Right renal cortex interstitium (tissue), 3 donors: Measurements from ENCODE around the gene NBPF3. TPM values are rescaled to one million over a fixed set of nuclear protein-coding genes. Genes with fewer than 3 reads are reported as not detected.
"Not testable (repeated sequence)": the region's sequence is repeated elsewhere in the genome, so short reads cannot be mapped to it uniquely, and the experiment has no call there.

Experiments used
- DNase-seq, 3 donors: peaks; one replicate each; pipeline ENCODE4 v3.0.0-alpha.2; 2013; ENCODE audit warnings: low read depth in 3 of 3, low spot score in 2 of 3
- polyA plus RNA-seq, 3 donors: library from polyadenylated mRNA; unstranded; fragments of 120-200 nt; gene quantifications; one replicate each; pipeline ENCODE4 v1.2.1, GENCODE V29; 2013; ENCODE audit not compliant: insufficient read length in 3 of 3

The NBPF3 gene
- polyA plus RNA-seq, 3 donors: 16.9 to 21.2 (median 17.9) TPM

- DNase-seq: no peak
Measured at GRCh38 chr1:21511579-21512522, 71.9 kb downstream of the NBPF3 start.

DNA sequence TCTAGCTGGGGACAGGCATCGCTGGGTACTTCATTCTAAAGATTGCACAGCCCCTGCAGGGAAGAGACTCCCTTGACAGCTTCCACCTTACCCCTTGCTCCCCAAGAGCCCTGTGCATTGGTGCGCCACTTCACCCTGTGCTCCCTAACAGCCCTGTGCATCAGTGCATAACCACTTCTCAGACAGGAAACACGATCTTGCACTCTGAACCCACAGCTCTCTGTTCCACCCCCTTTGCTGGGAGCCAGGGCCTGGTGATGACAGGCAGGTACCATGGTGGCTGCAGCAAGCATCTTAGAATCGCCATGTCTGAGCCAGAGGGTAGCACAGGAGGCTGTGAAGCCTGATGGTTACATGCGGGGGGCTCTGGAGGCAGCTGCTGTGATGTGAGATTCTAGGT lies 74.3 kb downstream of the NBPF3 start:
- DNase-seq: no peak

GRCh38 chr1:21517161-21517589 lies 77.2 kb downstream of the NBPF3 start:
- no peak for DNase-seq

DNA sequence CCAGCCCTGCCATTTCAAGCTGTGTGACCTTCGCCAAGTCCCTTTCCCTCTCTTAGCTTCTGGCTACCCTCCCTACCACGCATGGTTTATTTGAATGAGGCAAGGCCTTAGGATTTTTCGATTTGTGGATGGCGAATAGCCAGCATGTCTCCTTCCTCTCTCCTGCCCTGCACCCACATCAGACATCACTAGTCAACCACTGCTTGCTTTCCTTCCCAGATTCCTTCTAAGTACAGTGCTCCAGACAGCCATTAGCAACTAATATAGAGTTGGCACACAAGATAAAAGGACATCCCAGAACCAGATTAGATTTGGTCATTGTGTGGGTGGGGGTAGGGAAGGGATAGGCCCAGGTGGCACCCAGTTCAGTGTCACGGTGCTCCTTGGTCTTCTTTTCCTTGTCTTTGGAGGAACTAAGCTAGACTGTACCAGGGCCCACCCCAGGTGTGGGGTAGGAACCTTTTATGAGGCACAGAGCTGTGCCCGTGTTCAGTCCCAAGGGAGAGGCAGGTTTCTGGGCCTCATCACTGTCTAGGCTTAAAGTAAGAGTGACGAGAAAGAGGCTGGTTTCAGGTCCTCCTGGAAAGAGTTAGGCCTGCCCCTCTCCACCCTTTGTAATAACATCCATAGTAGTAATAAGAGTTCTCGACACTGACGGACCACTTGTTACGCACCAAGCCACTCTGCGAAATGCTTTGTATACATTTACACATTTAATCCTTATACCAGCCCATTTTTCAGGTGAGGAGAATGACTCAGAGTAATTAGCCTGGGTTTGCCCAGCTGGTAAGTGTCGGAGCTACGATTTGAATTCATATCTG lies 77.9 kb downstream of the NBPF3 start:
- no peak for DNase-seq

GRCh38 chr1:21518774-21519455 lies 79.0 kb downstream of the NBPF3 start:
- DNase-seq: no peak

DNA sequence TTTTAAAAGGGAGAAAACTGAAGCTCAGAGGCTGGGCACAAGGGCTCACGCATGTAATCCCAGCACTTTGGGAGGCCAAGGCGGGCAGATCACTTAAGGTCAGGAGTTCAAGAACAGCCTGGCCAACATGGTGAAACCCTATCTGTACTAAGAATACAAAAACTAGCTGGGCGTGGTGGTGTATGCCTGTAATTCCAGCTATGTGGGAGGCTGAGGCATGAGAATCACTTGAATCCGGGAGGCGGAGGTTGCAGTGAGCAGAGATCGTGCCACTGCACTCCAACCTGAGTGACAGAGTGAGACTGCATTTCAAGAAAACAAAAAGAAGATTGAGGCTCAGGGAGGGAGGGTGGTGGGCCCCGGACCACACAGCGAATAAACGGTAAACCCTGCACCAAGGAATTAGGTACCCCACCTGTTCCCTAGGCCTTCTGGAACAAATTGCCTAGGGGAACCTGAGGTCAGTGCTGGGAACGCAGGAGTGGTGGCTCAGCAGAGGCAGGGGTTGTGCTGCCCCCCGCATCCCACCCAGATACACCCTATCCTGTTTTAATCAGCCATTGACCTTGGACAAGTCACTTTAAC lies 79.6 kb downstream of the NBPF3 start:
- DNase-seq: not testable (repeated sequence)

- DNase-seq: no peak
Measured at GRCh38 chr1:21520899-21521716, 81.2 kb downstream of the NBPF3 start.

DNA sequence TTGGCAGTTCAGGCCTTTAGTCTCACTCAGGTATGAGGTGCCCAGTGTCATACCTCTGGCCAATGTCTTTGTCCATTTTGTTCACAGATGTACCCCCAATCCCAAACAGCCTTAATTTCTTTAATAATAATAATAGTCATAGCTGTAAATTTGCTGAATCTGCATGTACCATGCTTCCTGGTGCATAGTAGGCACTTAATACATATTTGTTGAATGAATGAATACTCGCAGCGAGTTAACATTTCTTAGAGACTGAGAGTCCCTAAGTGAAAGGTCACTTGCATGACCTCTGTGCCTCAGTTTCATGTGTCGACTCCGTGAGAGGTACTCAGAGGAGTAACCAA lies 81.8 kb downstream of the NBPF3 start:
- no peak for DNase-seq

- no peak for DNase-seq
Measured at GRCh38 chr1:21522525-21523038, 82.6 kb downstream of the NBPF3 start.

DNA sequence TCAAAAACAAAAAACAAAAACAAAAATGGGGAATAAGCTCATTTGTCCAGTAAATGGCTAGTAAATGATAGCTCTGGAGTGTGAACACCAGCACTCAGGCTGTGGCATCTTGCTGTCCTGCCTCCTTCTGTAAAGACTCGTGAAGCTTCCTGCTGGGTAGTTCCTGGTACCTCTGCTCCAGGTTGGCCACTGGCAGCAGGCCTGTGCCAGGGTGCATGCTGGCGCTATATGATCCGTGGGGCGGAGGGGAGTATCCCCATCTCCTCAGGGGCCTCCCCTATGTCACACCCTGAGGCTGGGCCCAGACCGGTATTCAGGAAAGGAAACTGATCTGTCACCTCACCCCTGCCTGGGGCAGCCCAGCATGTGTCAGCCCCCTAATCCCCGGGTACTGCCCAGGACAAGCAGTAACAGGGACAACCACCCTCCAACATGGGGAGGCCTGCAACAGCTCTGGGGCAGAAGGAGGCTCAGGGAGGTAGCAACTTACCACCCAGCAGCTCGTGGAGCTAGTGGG lies 83.4 kb downstream of the NBPF3 start:
- DNase-seq: no peak

GRCh38 chr1:21524220-21524619 lies 84.3 kb downstream of the NBPF3 start:
- DNase-seq: no peak

- no peak for DNase-seq
Measured at GRCh38 chr1:21524686-21525339, 84.9 kb downstream of the NBPF3 start.

DNA sequence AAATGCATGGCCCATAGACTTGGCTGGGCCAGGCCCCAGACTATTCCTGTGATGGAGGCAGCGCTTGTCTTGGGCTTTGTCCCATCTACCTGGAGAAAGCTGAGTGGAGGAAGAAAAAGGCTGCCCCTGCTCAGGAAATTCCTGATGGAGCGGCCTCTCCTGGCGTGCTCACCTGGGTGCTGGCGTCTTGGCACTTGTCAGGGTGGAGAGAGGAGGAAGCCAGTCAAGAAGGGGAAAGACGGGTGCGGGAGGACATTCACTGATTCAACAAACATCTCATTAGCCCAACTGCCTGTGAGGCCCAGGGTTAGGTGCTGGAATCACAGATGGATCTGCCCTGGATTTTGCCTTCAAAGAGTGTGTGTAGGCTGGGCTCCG lies 85.4 kb downstream of the NBPF3 start:
- DNase-seq: no peak

DNA sequence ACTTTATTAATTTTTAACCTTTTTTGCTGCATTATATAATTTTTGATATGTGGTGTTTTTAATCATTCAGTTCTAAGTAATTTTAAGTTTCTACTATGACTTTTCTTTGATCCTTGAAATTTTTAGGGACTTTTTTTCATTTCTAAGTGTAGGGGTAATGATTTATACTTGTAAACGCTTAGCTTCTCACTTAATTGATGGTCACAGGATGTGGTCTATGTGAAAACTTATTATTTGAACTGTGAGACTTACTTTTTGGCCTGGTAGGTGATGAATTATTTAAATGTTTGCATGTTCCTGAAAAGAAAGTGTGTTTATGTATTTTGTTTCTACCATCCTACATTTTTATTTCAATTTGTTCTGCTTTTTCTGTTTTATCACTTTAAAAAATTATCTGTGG lies 86.5 kb downstream of the NBPF3 start:
- DNase-seq: no peak

- no peak for DNase-seq
Measured at GRCh38 chr1:21530368-21531016, 90.6 kb downstream of the NBPF3 start.

DNA sequence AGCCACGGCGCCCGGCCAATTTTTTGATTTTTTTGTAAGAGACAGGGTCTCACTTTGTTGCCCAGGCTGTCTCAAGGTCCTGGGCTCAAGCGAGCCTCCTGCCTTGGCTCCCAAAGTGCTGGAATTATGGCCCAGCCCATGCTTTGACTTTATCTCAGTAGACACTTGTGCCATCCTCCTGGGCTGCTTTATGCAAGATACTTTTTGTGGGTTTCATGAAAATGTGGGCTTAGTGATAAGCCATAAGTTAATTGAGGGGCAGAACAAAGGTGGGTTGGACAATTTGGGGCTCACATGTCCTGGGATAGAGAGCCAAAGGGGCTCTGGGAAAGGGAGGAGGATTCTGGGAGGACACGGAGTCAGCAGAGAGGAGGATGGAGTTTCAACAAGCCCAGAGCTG lies 91.3 kb downstream of the NBPF3 start:
- DNase-seq: no peak

GRCh38 chr1:21532496-21532895 lies 92.6 kb downstream of the NBPF3 start:
- DNase-seq: no peak

GRCh38 chr1:21532992-21533534 lies 93.1 kb downstream of the NBPF3 start:
- no peak for DNase-seq
